IMR-90 (cell line): ENCODE results near the gene TAF9B. TPM values are rescaled to one million over a fixed set of nuclear protein-coding genes. Genes with fewer than 3 reads are reported as not detected.

Source experiments
- ATAC-seq: fragments of 200-7000 bp; cut with Tn5 transposase; 2 replicates; pipeline ENCODE4 v1.9.1; 2020; ENCODE audit warnings: low read depth, mild to moderate bottlenecking, moderate library complexity
- BruUV-seq: library from RNA; stranded (reverse); fragments of 400-500 nt; replicated peaks from 2 replicates; lab custom pipeline; 2021; lab: Mats Ljungman, UMichigan
- CTCF ChIA-PET: fragments of 300-600 bp; formaldehyde crosslinking; extraction: SDS; loops from one replicate; lab custom pipeline; 2021; ENCODE audit warnings: antibody characterized with exemption; lab: Yijun Ruan, JAX
- POLR2A ChIA-PET: fragments of 300-600 bp; sonication (Branson Sonifier 250); formaldehyde crosslinking; loops from one replicate; lab custom pipeline; 2022; ENCODE audit warnings: antibody characterized with exemption; ENCODE audit not compliant: unreplicated experiment; lab: Charles Lee
- DNase-seq: peaks from one replicate; pipeline ENCODE4 v3.0.0; 2013
- H2AFZ ChIP-seq: replicated peaks from 2 replicates; pipeline ENCODE3; 2013; ENCODE audit warnings: low read length, mild to moderate bottlenecking; ENCODE audit not compliant: poor library complexity
- H2AK5ac ChIP-seq: 2 replicates; pipeline ENCODE4 v1.6.1; 2013; ENCODE audit warnings: low read depth, low read length, inconsistent platforms
- H2AK9ac ChIP-seq: replicated peaks from 2 replicates; pipeline ENCODE3; 2013; ENCODE audit warnings: mild to moderate bottlenecking, low read depth, low read length, moderate library complexity; ENCODE audit not compliant: poor library complexity
- H2BK120ac ChIP-seq: 2 replicates; pipeline ENCODE4 v1.6.1; 2013; ENCODE audit warnings: low read depth, low read length, inconsistent platforms
- H2BK15ac ChIP-seq: 3 replicates; pipeline ENCODE4 v1.6.1; 2013; ENCODE audit warnings: low read depth, low read length, inconsistent platforms
- H2BK20ac ChIP-seq: 2 replicates; pipeline ENCODE4 v1.6.1; 2013; ENCODE audit warnings: low read depth, mild to moderate bottlenecking, inconsistent platforms, low read length, moderate library complexity
- H2BK5ac ChIP-seq: 2 replicates; pipeline ENCODE4 v1.6.1; 2013; ENCODE audit warnings: mild to moderate bottlenecking, low read depth, low read length, inconsistent platforms; ENCODE audit not compliant: poor library complexity, severe bottlenecking
- H3K14ac ChIP-seq: replicated peaks from 2 replicates; pipeline ENCODE4 v1.6.1; 2013; ENCODE audit warnings: low read depth, low read length, inconsistent platforms
- H3K18ac ChIP-seq: 2 replicates; pipeline ENCODE4 v1.6.1; 2013; ENCODE audit warnings: low read depth, low read length, control low read depth
- H3K23ac ChIP-seq: 2 replicates; pipeline ENCODE4 v1.6.1; 2013; ENCODE audit warnings: low read depth, low read length, inconsistent platforms
- H3K27ac ChIP-seq: 2 replicates; pipeline ENCODE4 v1.5.1; 2013; ENCODE audit warnings: mild to moderate bottlenecking, control low read depth, low read length; ENCODE audit not compliant: insufficient read depth
- H3K27me3 ChIP-seq: 2 replicates; pipeline ENCODE4 v1.6.1; 2013; ENCODE audit warnings: low read length; ENCODE audit not compliant: control insufficient read depth, insufficient read depth
- H3K36me3 ChIP-seq: 2 replicates; pipeline ENCODE4 v1.6.1; 2013; ENCODE audit warnings: low read length, mixed read lengths; ENCODE audit not compliant: control insufficient read depth, insufficient read depth
- H3K4ac ChIP-seq: 2 replicates; pipeline ENCODE4 v1.6.1; 2013; ENCODE audit warnings: low read depth, low read length, inconsistent platforms
- H3K4me1 ChIP-seq: 2 replicates; pipeline ENCODE4 v1.6.1; 2013; ENCODE audit warnings: low read length, mixed read lengths; ENCODE audit not compliant: control insufficient read depth, insufficient read depth
- H3K4me2 ChIP-seq: 2 replicates; pipeline ENCODE4 v1.6.1; 2013; ENCODE audit warnings: low read depth, mild to moderate bottlenecking, control low read depth, low read length, moderate library complexity
- H3K4me3 ChIP-seq: 2 replicates; pipeline ENCODE4 v1.5.1; 2013; ENCODE audit warnings: low read depth, mild to moderate bottlenecking, control low read depth, low read length, moderate library complexity; ENCODE audit not compliant: insufficient read depth
- H3K56ac ChIP-seq: 2 replicates; pipeline ENCODE4 v1.6.1; 2013; ENCODE audit warnings: low read length, inconsistent platforms; ENCODE audit not compliant: insufficient read depth; ENCODE audit errors: extremely low read depth
- H3K79me1 ChIP-seq, 2 experiments: 2 replicates each; pipeline ENCODE4 v1.6.1; 2013; ENCODE audit warnings: low read length in 2 of 2, inconsistent platforms in 1 of 2, low read depth in 1 of 2
- H3K9ac ChIP-seq: 2 replicates; pipeline ENCODE4 v1.6.1; 2013; ENCODE audit warnings: low read depth, low read length, control low read depth
- H3K9me1 ChIP-seq: 2 replicates; pipeline ENCODE4 v1.6.1; 2013; ENCODE audit warnings: low read length, inconsistent platforms; ENCODE audit not compliant: insufficient read depth
- H3K9me3 ChIP-seq: 2 replicates; pipeline ENCODE4 v1.6.1; 2013; ENCODE audit warnings: low read length; ENCODE audit not compliant: control insufficient read depth, insufficient read depth
- H4K20me1 ChIP-seq: 2 replicates; pipeline ENCODE4 v1.6.1; 2013; ENCODE audit warnings: low read length, inconsistent platforms; ENCODE audit not compliant: insufficient read depth
- H4K5ac ChIP-seq: 2 replicates; pipeline ENCODE4 v1.6.1; 2013; ENCODE audit warnings: mild to moderate bottlenecking, low read depth, low read length, control low read depth
- H4K8ac ChIP-seq, 2 experiments: 2 replicates each; pipeline ENCODE4 v1.6.1; 2013; ENCODE audit warnings: low read depth in 2 of 2, low read length in 2 of 2, control low read depth in 1 of 2, inconsistent platforms in 1 of 2
- H4K91ac ChIP-seq: 2 replicates; pipeline ENCODE4 v1.6.1; 2013; ENCODE audit warnings: low read depth, low read length, inconsistent platforms; ENCODE audit not compliant: insufficient read depth
- ELK1 ChIP-seq: fragments of 150-350 bp; IDR thresholded peaks from 2 replicates; pipeline ENCODE4 v1.6.1; 2016; ENCODE audit warnings: low read depth, mild to moderate bottlenecking, low read length, moderate library complexity, borderline replicate concordance
- FOS ChIP-seq: fragments of 150-350 bp; IDR thresholded peaks from 2 replicates; pipeline ENCODE4 v1.6.1; 2016; ENCODE audit warnings: low read depth, low read length
- MAFK ChIP-seq: IDR thresholded peaks from 2 replicates; pipeline ENCODE4 v1.6.1; 2012; ENCODE audit warnings: low read depth, low read length, improper control_type of control experiment
- POLR2A ChIP-seq: IDR thresholded peaks from 2 replicates; pipeline ENCODE4 v1.6.1; 2012; ENCODE audit warnings: mild to moderate bottlenecking, low read depth, low read length
- RCOR1 ChIP-seq: IDR thresholded peaks from 2 replicates; pipeline ENCODE4 v1.6.1; 2012; ENCODE audit warnings: mild to moderate bottlenecking, low read length, improper control_type of control experiment; ENCODE audit not compliant: insufficient replicate concordance
- RFX5 ChIP-seq: IDR thresholded peaks from 2 replicates; pipeline ENCODE4 v1.8.0; 2012; ENCODE audit warnings: low read depth, mild to moderate bottlenecking, low read length, moderate library complexity
- SMC3 ChIP-seq: fragments of 150-350 bp; IDR thresholded peaks from 2 replicates; pipeline ENCODE4 v1.6.1; 2016; ENCODE audit warnings: low read depth, mild to moderate bottlenecking, antibody characterized with exemption, low read length, moderate library complexity
- WGBS, 2 experiments: methylation state at CpG; one replicate each; pipeline versions ENCODE4 v1.1.5 to v1.1.7; 2013; ENCODE audit warnings: missing lambda C conversion rate in 2 of 2; ENCODE audit not compliant: insufficient read length in 1 of 2; ENCODE audit errors: extremely low coverage in 2 of 2; 5-methylcytosine and 5-hydroxymethylcytosine counted together
- dilution Hi-C: fragments of 300-500 bp; cut with HindIII; formaldehyde crosslinking; loops from one replicate; pipeline ENCODE4 v1.14.3; 2018; ENCODE audit warnings: low sequenced_read_pairs; ENCODE audit not compliant: unreplicated experiment
- in situ Hi-C: fragments of 300-500 bp; cut with MboI; formaldehyde crosslinking; loops from 3 replicates; pipeline ENCODE4 v1.14.3; 2019; ENCODE audit warnings: low sequenced_read_pairs, inconsistent platforms, mixed read lengths
- intact Hi-C: fragments of 100-400 bp; cut with micrococcal nuclease; formaldehyde crosslinking; loops from 2 replicates; pipeline ENCODE4 v1.10.0; 2022
- polyA plus RNA-seq, 3 experiments: library from polyadenylated mRNA; depleted of rRNA; stranded (reverse); fragments of >200 nt; gene quantifications; 2 replicates each; pipeline ENCODE4 v1.2.3, GENCODE V29; 2012; ENCODE audit warnings: low replicate concordance in 1 of 3
- total RNA-seq: library from RNA; depleted of rRNA; stranded (reverse); fragments of >200 nt; gene quantifications from 2 replicates; pipeline ENCODE4 v1.2.3, GENCODE V29; 2012

Gene TAF9B
- total and polyA plus RNA-seq, 2 of the 4 experiments (the other 2 are of a cell fraction): 12.4 to 21.5 TPM

GRCh38 chrX:78182881-78183280 is 43.4 kb upstream of the TAF9B start:
- Histone ChIP-seq H4K91ac (no peak overlapping the region), H2BK120ac (no peak overlapping the region), H3K14ac (no peak overlapping the region), H3K79me1 (no peaks in the 10 kb centered on the region), H3K4me2 (no peak overlapping the region), H2AK9ac (no peak overlapping the region), H3K9me1 (no peaks in the 10 kb centered on the region), H2AK5ac (no peak overlapping the region), H3K9ac (no peak overlapping the region), H2BK15ac (no peak overlapping the region), H2AFZ (no peak overlapping the region), H2BK5ac (no peak overlapping the region), H3K27me3 (no peaks in the 10 kb centered on the region), H3K4me3 (no peak overlapping the region), H3K23ac (no peak overlapping the region), H3K56ac (no peak overlapping the region), H4K8ac (no peak overlapping the region), H3K36me3 (no peaks in the 10 kb centered on the region), H2BK20ac (no peak overlapping the region), H3K9me3 (no peaks in the 10 kb centered on the region), H4K5ac (no peak overlapping the region), H4K20me1 (no peaks in the 10 kb centered on the region), H3K18ac (no peak overlapping the region), H3K4ac (no peak overlapping the region), H3K4me1 (no peaks in the 10 kb centered on the region), H3K27ac (no peak overlapping the region)
- no TSS peak for BruUV-seq
- in situ Hi-C loops (no loop called here), dilution Hi-C loops (no loop called here), intact Hi-C loops (no loop called here)
- ChIA-PET CTCF (no interaction called here), POLR2A (no interaction called here)
- ATAC-seq: no peak
- no peak for DNase-seq
- 68% methylated on average over 3 of the region's 7 CpGs; no CpG with 5 or more reads in 1 of the 2 experiments for WGBS, 2 experiments
- no peak for TF ChIP-seq FOS
- no peak for TF ChIP-seq SMC3
- TF ChIP-seq MAFK: no peak
- no peak for TF ChIP-seq ELK1
- TF ChIP-seq POLR2A: no peak
- TF ChIP-seq RCOR1: no peak
- no peak for TF ChIP-seq RFX5
